Anterior cingulate cortex (tissue), 58 donors: ENCODE data around the gene TSPAN5.

Experiments
- DNase-seq, 58 donors: peaks; one replicate each; lab custom pipeline; 2025; lab: John Stamatoyannopoulos, UW

TSPAN5 gene

DNA sequence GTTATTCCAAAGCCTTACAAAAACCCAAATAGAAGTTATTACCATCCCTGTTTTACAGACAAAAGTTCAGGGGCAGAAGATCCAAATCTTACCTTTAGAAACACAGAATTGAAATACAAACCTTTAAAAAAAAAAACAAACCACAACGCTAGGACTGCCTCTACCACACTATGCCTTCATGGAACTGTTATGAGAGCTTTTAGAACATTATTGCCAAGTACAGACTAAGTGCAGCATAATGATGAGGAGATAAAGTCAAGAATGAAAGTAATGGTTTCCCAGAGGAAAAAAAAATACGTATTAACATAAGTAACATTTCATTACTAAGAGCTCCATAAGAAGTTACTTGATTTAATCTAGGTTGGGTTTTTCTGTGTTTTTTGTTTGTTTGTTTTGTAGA is 34.3 kb downstream of the TSPAN5 start:
- no peak for DNase-seq

- DNase-seq = no peak
Measured at GRCh38 chr4:98623126-98623802, 35.1 kb downstream of the TSPAN5 start.

DNA sequence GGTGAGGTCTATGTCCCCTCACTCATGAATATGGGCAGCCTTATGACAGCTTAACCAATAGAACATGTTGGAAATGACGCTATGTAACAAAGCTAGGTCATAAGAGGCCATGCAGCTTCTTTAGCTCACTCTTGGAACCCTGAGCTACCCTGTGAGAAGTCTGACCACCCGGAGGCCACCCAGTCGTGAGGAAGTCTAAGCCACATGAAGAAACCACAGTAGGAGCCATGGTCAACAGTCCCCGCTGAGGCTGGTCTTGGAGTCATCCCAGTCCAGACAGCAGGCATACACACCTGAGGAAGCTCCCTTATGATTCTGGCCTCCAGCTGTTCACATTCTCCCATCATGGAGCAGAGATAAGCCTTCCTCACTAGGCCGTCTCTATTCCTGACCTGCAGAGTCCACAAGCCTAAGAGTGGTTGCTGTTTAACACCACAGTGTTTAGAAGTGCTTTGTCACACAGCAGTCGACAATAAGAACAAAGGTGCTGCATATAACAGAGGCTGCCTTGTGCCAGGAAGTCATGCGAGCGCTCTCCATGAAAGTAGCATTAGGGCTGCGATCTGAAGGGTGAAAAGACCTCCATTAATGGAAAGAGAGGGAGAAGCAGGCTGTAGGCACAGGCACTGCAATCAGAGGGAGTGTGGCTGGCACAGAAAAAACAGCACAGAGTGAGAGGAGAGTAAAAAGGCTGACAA is 38.2 kb downstream of the TSPAN5 start:
- DNase-seq = no peak

- DNase-seq = peak in 1 of 58 donors; percentile 22
Measured at GRCh38 chr4:98619180-98619579, 39.2 kb downstream of the TSPAN5 start.

DNA sequence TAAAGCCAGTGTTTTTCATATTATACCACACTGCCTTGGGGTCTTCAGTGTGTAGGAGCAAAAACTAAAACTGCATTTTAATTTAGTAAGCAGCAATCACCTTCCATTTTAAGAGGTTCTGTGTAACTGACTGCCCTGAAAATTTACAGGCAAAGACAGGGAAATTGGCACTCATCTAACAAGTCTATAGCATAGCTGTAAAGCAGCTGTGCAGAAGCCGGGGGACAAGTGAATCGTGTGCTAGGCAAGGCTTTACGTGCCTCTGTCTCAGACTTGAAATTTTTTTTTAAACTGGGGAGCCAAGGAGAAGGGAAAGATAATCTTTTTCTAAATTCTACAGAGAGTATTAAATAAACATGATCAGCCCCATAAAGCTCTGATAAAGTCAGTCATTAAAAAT is 39.7 kb downstream of the TSPAN5 start:
- DNase-seq = peak in 1 of 58 donors; percentile 21

GRCh38 chr4:98617358-98618047 is 40.9 kb downstream of the TSPAN5 start:
- no peak for DNase-seq

DNA sequence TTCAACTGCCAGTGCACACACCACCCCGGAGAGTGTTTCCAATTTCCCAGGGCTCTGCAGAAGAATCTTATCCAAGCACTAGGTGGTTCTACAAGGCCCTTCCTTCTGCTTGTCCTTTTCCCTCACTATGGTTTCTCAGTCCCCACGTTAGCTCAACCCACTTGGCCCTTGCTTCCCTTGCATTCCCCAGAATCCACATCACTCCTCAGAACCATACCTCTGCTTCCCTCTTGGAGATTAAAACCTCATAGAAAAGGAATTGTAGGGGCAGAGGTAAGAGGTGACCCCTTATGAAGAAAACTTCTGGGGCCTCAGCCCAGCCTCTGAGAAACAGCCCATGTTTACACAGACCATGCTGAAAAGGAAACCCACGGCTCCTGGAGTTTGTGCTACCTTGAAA is 42.4 kb downstream of the TSPAN5 start:
- DNase-seq = no peak

- no peak for DNase-seq
Measured at GRCh38 chr4:98614662-98615061, 43.7 kb downstream of the TSPAN5 start.

DNA sequence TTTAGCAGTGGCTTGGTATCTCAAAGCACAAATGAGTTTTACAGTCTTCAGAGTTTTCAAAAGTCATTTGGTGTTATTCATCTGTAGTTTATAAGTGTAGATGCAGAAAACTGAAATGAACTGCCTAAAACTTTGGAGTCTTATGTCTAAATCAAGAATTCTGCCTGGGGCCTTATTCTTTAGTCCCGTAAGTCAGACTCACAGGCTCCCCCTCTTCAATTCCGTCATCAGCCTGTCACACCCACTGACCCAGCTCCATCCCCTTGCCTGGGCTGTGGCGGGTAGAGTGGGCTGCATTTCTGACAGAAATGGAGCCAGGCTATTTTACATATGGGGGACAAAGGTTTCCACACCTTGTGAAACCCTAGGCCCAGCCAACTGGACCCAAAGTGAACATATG is 44.3 kb downstream of the TSPAN5 start:
- DNase-seq = no peak

DNA sequence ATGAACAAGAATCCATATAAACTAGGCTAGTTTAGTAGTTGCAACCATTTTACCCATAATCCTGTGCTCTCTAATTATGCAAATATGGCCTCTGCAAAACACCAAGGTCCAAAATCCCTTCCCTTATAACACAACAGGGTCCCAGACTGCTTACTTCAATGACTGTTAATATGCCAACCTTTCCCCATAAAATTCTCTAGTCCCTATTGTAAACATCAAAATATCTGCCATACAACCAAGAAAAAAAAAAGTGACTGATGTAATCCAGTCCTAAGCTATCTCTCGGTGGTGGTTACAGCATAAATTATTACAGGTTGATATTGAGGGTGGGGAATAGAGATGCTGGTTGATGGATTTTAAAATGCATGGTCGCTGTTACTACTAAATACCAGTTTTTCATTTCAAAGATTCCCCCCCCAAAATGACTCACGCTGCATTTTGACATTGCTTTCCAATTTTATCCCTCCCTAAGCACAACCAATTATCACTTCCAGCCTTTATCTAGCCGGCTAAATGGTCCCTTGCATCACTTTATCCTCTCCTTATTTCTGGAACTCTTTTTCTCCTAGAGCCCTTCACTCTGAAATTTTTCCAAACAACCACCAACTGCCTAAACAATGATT is 44.8 kb downstream of the TSPAN5 start:
- DNase-seq = no peak

- no peak for DNase-seq
Measured at GRCh38 chr4:98612318-98613250, 45.8 kb downstream of the TSPAN5 start.

GRCh38 chr4:98611677-98612317 is 46.6 kb downstream of the TSPAN5 start:
- DNase-seq = no peak

DNA sequence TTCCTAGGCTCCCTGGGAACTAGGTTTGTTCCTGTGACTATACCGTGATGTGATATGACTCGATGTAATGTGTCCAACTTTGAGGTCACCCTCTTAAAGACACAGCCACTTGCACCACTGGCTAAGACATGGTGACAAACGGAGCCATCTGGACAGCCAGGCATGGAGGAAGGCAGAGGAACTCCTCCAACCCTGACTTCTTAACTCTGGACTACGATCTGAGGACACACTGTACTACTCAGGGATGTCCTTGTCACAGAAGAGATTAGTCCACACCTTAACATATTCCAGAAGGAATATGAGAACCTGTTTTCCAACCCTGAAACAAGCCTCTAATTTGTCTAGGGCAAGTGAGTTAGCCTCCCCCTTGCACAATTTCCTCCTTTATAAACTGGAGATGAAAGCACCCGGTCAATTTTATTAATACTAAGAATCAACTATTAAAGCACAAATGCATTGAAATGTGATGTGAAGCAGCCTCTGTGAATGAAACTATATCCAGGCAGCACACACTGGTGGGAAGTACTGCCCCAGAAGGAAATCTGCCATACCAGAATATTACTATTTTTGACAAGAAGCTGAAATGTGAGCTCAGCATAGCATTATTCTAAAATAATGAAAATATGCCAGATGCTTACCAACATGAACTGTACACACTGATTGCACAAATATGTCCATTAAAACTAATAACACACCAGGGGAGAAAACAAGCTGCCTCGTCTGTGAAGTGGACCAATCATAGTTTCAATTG is 47.3 kb downstream of the TSPAN5 start:
- no peak for DNase-seq

DNA sequence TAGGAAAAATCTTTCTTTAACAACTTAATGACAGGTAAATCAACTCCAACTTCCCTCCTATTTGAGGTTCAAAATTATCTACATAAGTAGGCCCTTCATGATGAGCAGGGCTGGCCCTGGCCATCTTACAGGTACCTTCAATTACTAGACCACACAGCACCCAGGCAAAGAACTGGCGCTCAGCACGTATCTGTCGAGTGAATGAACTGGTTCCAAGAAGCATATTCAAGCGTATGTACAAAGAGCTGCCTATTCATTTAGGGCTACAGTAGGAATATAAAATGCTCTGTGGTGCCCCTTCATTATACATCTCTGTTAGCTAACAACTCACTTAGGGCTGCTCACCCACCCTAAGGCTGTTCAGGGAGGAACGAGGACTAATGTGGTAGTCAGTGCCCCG is 48.0 kb downstream of the TSPAN5 start:
- no peak for DNase-seq

- DNase-seq = no peak
Measured at GRCh38 chr4:98609934-98610333, 48.5 kb downstream of the TSPAN5 start.

GRCh38 chr4:98608356-98608755 is 50.1 kb downstream of the TSPAN5 start:
- DNase-seq = no peak

GRCh38 chr4:98606894-98607293 is 51.5 kb downstream of the TSPAN5 start:
- no peak for DNase-seq

DNA sequence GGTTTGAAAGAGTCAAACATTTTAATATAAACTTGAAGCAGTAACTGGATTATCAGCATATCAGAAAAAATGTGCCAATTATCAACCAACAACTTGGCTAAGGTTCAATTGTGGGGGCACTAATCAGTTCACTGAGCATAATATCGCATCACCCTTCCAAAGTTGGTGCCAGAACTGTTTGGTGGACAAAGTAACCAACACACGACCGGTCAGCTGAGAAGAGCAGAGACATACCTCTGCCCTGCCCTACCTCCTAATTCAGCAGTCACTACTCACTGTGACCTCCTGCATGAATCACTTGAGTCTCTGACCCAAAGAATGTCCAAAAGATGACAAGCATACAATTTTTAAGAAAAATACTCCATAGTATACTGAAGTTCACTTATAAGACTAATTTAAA is 53.2 kb downstream of the TSPAN5 start:
- no peak for DNase-seq

GRCh38 chr4:98604723-98605122 is 53.7 kb downstream of the TSPAN5 start:
- no peak for DNase-seq
